Loucy (cell line): ENCODE data around the gene TTLL9.

ENCODE experiments used
- EZH2phosphoT487 ChIP-seq: fragments of 200-600 bp; IDR thresholded peaks from 2 replicates; pipeline ENCODE4 v1.6.1; 2018; ENCODE audit warnings: antibody characterized with exemption, mild to moderate bottlenecking, moderate library complexity, borderline replicate concordance
- TF ChIP-seq, protein P1 (sequence below): fragments of 200-600 bp; sonication (generic); conservative IDR thresholded peaks from 2 replicates; pipeline ENCODE4 v1.5.1; 2014; ENCODE audit warnings: mild to moderate bottlenecking, antibody characterized with exemption, low read length

DNA sequence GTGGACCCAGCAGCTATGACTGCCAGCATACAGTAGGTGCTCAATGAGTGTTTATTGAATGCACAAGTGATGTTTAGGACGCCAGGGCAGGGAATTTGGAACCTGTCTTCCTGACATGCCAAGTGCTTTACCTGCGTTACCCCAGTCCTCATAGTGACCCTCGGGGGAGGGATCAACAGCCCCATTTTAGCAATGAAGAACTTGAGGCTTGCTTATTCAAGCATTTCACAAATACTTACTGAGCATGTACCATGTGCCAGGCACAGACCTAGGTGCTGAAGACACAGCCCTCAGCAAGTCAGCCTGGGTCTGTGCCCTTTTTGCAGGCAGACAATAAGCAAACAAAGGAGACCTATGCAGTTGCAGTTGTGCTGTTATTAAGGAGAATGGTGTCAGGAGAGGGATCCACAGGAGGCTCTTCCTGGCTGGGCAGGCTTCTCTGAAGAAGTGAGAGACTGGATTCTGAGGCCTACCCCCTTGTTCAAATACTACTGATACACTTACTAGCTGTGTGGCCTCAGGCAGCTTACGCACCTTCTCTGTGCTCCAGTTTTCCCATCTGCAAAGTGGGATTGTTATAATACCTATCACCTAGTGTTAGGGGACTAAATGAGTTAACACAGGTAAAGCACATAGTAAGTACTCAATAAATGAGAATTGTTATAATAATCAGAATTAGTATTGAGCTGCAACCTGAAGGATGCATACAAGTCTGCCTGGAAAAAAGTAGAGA lies 39.8 kb downstream of the TTLL9 start:
- TF ChIP-seq, protein P1, sequence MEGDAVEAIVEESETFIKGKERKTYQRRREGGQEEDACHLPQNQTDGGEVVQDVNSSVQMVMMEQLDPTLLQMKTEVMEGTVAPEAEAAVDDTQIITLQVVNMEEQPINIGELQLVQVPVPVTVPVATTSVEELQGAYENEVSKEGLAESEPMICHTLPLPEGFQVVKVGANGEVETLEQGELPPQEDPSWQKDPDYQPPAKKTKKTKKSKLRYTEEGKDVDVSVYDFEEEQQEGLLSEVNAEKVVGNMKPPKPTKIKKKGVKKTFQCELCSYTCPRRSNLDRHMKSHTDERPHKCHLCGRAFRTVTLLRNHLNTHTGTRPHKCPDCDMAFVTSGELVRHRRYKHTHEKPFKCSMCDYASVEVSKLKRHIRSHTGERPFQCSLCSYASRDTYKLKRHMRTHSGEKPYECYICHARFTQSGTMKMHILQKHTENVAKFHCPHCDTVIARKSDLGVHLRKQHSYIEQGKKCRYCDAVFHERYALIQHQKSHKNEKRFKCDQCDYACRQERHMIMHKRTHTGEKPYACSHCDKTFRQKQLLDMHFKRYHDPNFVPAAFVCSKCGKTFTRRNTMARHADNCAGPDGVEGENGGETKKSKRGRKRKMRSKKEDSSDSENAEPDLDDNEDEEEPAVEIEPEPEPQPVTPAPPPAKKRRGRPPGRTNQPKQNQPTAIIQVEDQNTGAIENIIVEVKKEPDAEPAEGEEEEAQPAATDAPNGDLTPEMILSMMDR: no peak
- TF ChIP-seq EZH2phosphoT487: no peak
